K562 (cell line): ENCODE measurements around the gene FOXD3. TPM values are rescaled to one million over a fixed set of nuclear protein-coding genes. Genes with fewer than 3 reads are reported as not detected.

Experiments used
- ARID1B ChIP-seq: fragments of 450-650 bp; IDR thresholded peaks from 2 replicates; pipeline ENCODE4 v1.6.1; 2016; ENCODE audit warnings: antibody characterized with exemption, mild to moderate bottlenecking, inconsistent platforms
- ARID4B ChIP-seq: sonication (generic); formaldehyde crosslinking; IDR thresholded peaks from 2 replicates; pipeline ENCODE4 v1.8.0; 2022; ENCODE audit warnings: mild to moderate bottlenecking, missing genetic modification reagents
- CCAR2 ChIP-seq: fragments of 200-400 bp; formaldehyde crosslinking; IDR thresholded peaks from 2 replicates; pipeline ENCODE4 v1.6.1; 2017; ENCODE audit warnings: mild to moderate bottlenecking, low read depth, low read length
- FOXA1 ChIP-seq: fragments of 450-650 bp; IDR thresholded peaks from 2 replicates; pipeline ENCODE4 v1.6.1; 2016; ENCODE audit warnings: mild to moderate bottlenecking, borderline replicate concordance
- GABPA ChIP-seq: fragments of 200-800 bp; sonication (Bioruptor generic); conservative IDR thresholded peaks from 2 replicates; pipeline ENCODE4 v1.6.1; 2016; ENCODE audit warnings: low read depth, missing genetic modification characterization, missing compliant biosample characterization
- HOMEZ ChIP-seq: fragments of 250-450 bp; sonication (Bioruptor Pico); IDR thresholded peaks from 2 replicates; pipeline ENCODE4 v1.4.0; 2020; ENCODE audit warnings: mild to moderate bottlenecking, moderate library complexity
- KDM5B ChIP-seq: fragments of 200-600 bp; sonication (generic); IDR thresholded peaks from 2 replicates; pipeline ENCODE4 v1.6.1; 2012; ENCODE audit warnings: low read depth, mild to moderate bottlenecking, moderate library complexity, low read length, control low read depth, inconsistent platforms; ENCODE audit not compliant: insufficient replicate concordance
- MEF2A ChIP-seq: IDR thresholded peaks from 2 replicates; pipeline ENCODE4 v1.6.1; 2011; ENCODE audit warnings: low read depth, mild to moderate bottlenecking, low read length, moderate library complexity; ENCODE audit not compliant: control insufficient read depth
- NFE2 ChIP-seq: IDR thresholded peaks from 2 replicates; pipeline ENCODE4 v1.6.1; 2014; ENCODE audit warnings: antibody characterized with exemption, low read depth
- TFAM ChIP-seq: fragments of 250-450 bp; sonication (Bioruptor Pico); conservative IDR thresholded peaks from 2 replicates; pipeline ENCODE4 v1.5.0; 2021; ENCODE audit warnings: mild to moderate bottlenecking, moderate library complexity
- ZFP91 ChIP-seq: sonication (generic); formaldehyde crosslinking; IDR thresholded peaks from 2 replicates; pipeline ENCODE4 v1.8.0; 2022; ENCODE audit warnings: mild to moderate bottlenecking, missing genetic modification reagents
- ZNF121 ChIP-seq: sonication (generic); formaldehyde crosslinking; conservative IDR thresholded peaks from 2 replicates; pipeline ENCODE4 v1.8.0; 2022; ENCODE audit warnings: missing genetic modification reagents
- ZNF57 ChIP-seq: fragments of 450-650 bp; formaldehyde crosslinking; IDR thresholded peaks from 2 replicates; pipeline ENCODE4 v1.4.0; 2020; ENCODE audit warnings: mild to moderate bottlenecking, moderate library complexity
- polyA plus RNA-seq, 8 experiments: library from polyadenylated mRNA; depleted of rRNA in 4 of 8; stranded (reverse) in 5 of 8; unstranded in 3 of 8; fragments of >200 nt; fragmentation: Nextera tagmentation in 2 of 8; fragmentation: Illumina TruSeq in 1 of 8; extraction: Ambion mirVana in 2 of 8; extraction: Trizol in 1 of 8; gene quantifications; 2 replicates each; pipeline versions ENCODE4 v1.2.1 to v1.2.3, GENCODE V29; 2011 to 2014; ENCODE audit warnings: inconsistent platforms in 1 of 8, missing spikeins in 1 of 8
- total RNA-seq, 7 experiments: library from RNA; depleted of rRNA in 6 of 7; stranded (reverse); fragments of >200 nt in 6 of 7; fragmentation: Illumina TruSeq in 2 of 7; extraction: Trizol in 2 of 7; gene quantifications; 2 replicates each; pipeline versions ENCODE4 v1.2.1 to v1.2.3, GENCODE V29; 2011 to 2021; ENCODE audit warnings: low replicate concordance in 1 of 7
- TF ChIP-seq, protein P1 (sequence below): fragments of 450-650 bp; formaldehyde crosslinking; IDR thresholded peaks from 2 replicates; pipeline ENCODE4 v1.4.0; 2020; ENCODE audit warnings: mild to moderate bottlenecking

Gene FOXD3
- total and polyA plus RNA-seq, 9 of the 15 experiments (the other 6 are each of a cell fraction or from before 2014, with no cell fraction given) = 0.06 to 0.45 (median 0.10) TPM; not detected in 2

- TF ChIP-seq ARID4B (CRISPR knock-in tag) (peak; percentile 61; the same call in 1 of the 2 replicates), ZNF121 (CRISPR knock-in tag) (no peak), ZNF57 (CRISPR knock-in tag) (no peak), GABPA (no peak), TFAM (CRISPR knock-in tag) (no peak), ZFP91 (CRISPR knock-in tag) (no peak), CCAR2 (no peak), HOMEZ (CRISPR knock-in tag) (no peak), FOXA1 (no peak), NFE2 (no peak), KDM5B (peak; percentile 83), ARID1B (no peak), MEF2A (no peak)
- TF ChIP-seq, protein P1, sequence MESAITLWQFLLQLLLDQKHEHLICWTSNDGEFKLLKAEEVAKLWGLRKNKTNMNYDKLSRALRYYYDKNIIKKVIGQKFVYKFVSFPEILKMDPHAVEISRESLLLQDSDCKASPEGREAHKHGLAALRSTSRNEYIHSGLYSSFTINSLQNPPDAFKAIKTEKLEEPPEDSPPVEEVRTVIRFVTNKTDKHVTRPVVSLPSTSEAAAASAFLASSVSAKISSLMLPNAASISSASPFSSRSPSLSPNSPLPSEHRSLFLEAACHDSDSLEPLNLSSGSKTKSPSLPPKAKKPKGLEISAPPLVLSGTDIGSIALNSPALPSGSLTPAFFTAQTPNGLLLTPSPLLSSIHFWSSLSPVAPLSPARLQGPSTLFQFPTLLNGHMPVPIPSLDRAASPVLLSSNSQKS (CRISPR knock-in tag) = no peak
Observed at GRCh38 chr1:63367215-63368103, 45.1 kb downstream of the FOXD3 start, which contains the start of gene ALG6 (continued).
